SK-N-SH (cell line): ENCODE data around the gene APBB2.

ENCODE experiments used
- EZH2phosphoT487 ChIP-seq: fragments of 200-600 bp; sonication (generic); IDR thresholded peaks from 2 replicates; pipeline ENCODE4 v1.6.1; 2017; ENCODE audit warnings: low read depth, mixed run types, mild to moderate bottlenecking, antibody characterized with exemption, moderate library complexity, borderline replicate concordance
- FOXM1 ChIP-seq: IDR thresholded peaks from 2 replicates; pipeline ENCODE4 v1.4.0; 2012; ENCODE audit warnings: low read depth, mild to moderate bottlenecking
- GABPA ChIP-seq: IDR thresholded peaks from 2 replicates; pipeline ENCODE4 v1.4.0; 2012; ENCODE audit warnings: low read depth, mild to moderate bottlenecking
- JUND ChIP-seq: IDR thresholded peaks from 2 replicates; pipeline ENCODE4 v1.4.0; 2012
- RAD21 ChIP-seq: IDR thresholded peaks from 2 replicates; pipeline ENCODE4 v1.6.1; 2012; ENCODE audit warnings: mild to moderate bottlenecking, low read length
- RXRA ChIP-seq: IDR thresholded peaks from 2 replicates; pipeline ENCODE4 v1.4.0; 2012; ENCODE audit warnings: low read depth, mild to moderate bottlenecking, borderline replicate concordance
- SMC3 ChIP-seq: IDR thresholded peaks from 2 replicates; pipeline ENCODE4 v1.6.1; 2012; ENCODE audit warnings: low read depth, low read length, improper control_type of control experiment
- TEAD4 ChIP-seq: IDR thresholded peaks from 2 replicates; pipeline ENCODE4 v1.4.0; 2012; ENCODE audit warnings: mild to moderate bottlenecking, borderline replicate concordance; ENCODE audit not compliant: insufficient read depth
- TF ChIP-seq, protein P1 (sequence below): fragments of 200-600 bp; sonication (generic); IDR thresholded peaks from 2 replicates; pipeline ENCODE4 v1.6.1; 2017; ENCODE audit warnings: antibody characterized with exemption, mild to moderate bottlenecking, moderate library complexity
- TF ChIP-seq, protein P2 (sequence below): fragments of 150-350 bp; IDR thresholded peaks from 2 replicates; pipeline ENCODE4 v1.6.1; 2017; ENCODE audit warnings: antibody characterized with exemption, low read length, low read depth, borderline replicate concordance
- TF ChIP-seq, protein P3 (sequence below): IDR thresholded peaks from 2 replicates; pipeline ENCODE4 v1.4.0; 2012; ENCODE audit warnings: low read depth

DNA sequence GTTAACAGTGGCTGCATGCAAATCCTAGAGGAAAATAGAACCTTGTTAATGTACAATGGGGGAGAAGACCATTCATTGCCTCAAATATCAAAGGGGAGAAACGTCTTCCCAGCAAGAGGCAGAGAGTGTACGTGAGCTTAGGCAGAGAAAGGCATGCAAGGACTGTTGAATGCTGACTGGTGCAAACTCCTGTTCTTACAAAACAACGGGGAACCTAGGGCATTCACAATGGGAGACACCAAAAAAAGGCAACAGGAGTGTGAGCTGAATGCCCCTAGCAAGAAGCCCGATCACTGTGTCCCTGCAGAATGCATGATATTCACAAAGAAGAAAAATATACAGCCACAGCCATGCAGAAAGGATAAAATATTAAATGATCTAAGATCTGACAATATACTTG, 279.7 kb downstream of the APBB2 start:
- TF ChIP-seq, protein P1, sequence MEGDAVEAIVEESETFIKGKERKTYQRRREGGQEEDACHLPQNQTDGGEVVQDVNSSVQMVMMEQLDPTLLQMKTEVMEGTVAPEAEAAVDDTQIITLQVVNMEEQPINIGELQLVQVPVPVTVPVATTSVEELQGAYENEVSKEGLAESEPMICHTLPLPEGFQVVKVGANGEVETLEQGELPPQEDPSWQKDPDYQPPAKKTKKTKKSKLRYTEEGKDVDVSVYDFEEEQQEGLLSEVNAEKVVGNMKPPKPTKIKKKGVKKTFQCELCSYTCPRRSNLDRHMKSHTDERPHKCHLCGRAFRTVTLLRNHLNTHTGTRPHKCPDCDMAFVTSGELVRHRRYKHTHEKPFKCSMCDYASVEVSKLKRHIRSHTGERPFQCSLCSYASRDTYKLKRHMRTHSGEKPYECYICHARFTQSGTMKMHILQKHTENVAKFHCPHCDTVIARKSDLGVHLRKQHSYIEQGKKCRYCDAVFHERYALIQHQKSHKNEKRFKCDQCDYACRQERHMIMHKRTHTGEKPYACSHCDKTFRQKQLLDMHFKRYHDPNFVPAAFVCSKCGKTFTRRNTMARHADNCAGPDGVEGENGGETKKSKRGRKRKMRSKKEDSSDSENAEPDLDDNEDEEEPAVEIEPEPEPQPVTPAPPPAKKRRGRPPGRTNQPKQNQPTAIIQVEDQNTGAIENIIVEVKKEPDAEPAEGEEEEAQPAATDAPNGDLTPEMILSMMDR, result no peak
- no peak for TF ChIP-seq JUND
- no peak for TF ChIP-seq RAD21
- no peak for TF ChIP-seq TEAD4
- TF ChIP-seq FOXM1, result no peak
- TF ChIP-seq GABPA, result no peak
- TF ChIP-seq, protein P2, sequence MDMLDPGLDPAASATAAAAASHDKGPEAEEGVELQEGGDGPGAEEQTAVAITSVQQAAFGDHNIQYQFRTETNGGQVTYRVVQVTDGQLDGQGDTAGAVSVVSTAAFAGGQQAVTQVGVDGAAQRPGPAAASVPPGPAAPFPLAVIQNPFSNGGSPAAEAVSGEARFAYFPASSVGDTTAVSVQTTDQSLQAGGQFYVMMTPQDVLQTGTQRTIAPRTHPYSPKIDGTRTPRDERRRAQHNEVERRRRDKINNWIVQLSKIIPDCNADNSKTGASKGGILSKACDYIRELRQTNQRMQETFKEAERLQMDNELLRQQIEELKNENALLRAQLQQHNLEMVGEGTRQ, result no peak
- TF ChIP-seq, protein P3, sequence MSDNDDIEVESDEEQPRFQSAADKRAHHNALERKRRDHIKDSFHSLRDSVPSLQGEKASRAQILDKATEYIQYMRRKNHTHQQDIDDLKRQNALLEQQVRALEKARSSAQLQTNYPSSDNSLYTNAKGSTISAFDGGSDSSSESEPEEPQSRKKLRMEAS, result no peak
- TF ChIP-seq SMC3, result no peak
- no peak for TF ChIP-seq EZH2phosphoT487
- no peak for TF ChIP-seq RXRA
